Measurements from ENCODE around the gene S100Z. TPM values are rescaled to one million over a fixed set of nuclear protein-coding genes. Genes with fewer than 3 reads are reported as not detected.
"Not testable (repeated sequence)": the region's sequence is repeated elsewhere in the genome, so short reads cannot be mapped to it uniquely, and the experiment has no call there.

The S100Z gene
- total RNA-seq, 2 experiments from 2014 or later = 0.42 to 2.1 TPM

GRCh38 chr5:76920491-76920890 is 70.7 kb downstream of the S100Z start:
- CTCF ChIA-PET = interaction anchor here (0.6 kb wide), 1 partner anchor 1313 kb away, joined by 3 read pairs; no protein-coding TSS in a partner anchor
- DNase-seq (no peak), ATAC-seq (no peak)
- Mint-ChIP-seq H3K27me3 (peaks cover 26% of the 10 kb centered on the region), H3K36me3 (no peaks in the 10 kb centered on the region), H3K4me1 (peaks cover 2% of the 10 kb centered on the region), H3K4me3 (no peak overlapping the region), H3K27ac (no peak overlapping the region), H3K9me3 (ENCODE audit: low read depth) (no peaks in the 10 kb centered on the region)

GRCh38 chr5:76926329-76927105 is 76.7 kb downstream of the S100Z start:
- no peak for DNase-seq
- H3K9me3 Mint-ChIP-seq (ENCODE audit: low read depth) = no peaks in the 10 kb centered on the region
- CTCF ChIA-PET = interaction anchor here (1.0 kb wide), 1 partner anchor 58 kb away, joined by 3 read pairs; no protein-coding TSS in a partner anchor
- no peak for ATAC-seq
- H3K27ac Mint-ChIP-seq = no peak overlapping the region
- H3K27me3 Mint-ChIP-seq = peaks cover 36% of the 10 kb centered on the region
- H3K36me3 Mint-ChIP-seq = no peaks in the 10 kb centered on the region
- no peaks in the 10 kb centered on the region for H3K4me1 Mint-ChIP-seq
- H3K4me3 Mint-ChIP-seq = no peak overlapping the region

- Mint-ChIP-seq H3K27ac (no peak overlapping the region), H3K27me3 (peaks cover 44% of the 10 kb centered on the region), H3K9me3 (ENCODE audit: low read depth) (no peaks in the 10 kb centered on the region), H3K4me1 (no peaks in the 10 kb centered on the region), H3K36me3 (no peaks in the 10 kb centered on the region), H3K4me3 (no peak overlapping the region)
- CTCF ChIA-PET = no interaction called here
- no peak for DNase-seq
- no peak for ATAC-seq
Observed at GRCh38 chr5:76927961-76928360, 78.1 kb downstream of the S100Z start.

DNA sequence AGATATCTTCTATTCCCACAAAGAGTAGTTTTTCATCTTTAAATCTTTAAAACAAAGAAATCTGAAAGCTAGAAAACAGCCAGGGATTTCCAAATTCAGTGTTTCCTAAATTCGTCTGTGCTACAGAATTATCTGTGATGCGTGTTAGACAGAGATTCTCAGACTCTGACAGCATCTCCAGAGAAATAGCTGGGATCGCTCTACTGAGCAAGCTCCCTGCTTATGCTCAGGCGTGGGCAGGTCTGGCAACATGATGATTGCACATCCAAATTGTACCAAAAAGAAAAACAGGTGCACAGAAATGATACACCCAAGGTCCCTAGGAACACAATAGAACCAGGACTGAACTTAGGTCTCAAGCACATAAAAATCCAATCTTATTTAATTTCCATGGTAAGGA is 80.3 kb downstream of the S100Z start:
- Mint-ChIP-seq H3K27me3 (peaks cover 49% of the 10 kb centered on the region), H3K27ac (no peak overlapping the region), H3K4me3 (no peak overlapping the region), H3K36me3 (no peaks in the 10 kb centered on the region), H3K9me3 (ENCODE audit: low read depth) (no peaks in the 10 kb centered on the region), H3K4me1 (no peaks in the 10 kb centered on the region)
- no peak for ATAC-seq
- no peak for DNase-seq
- CTCF ChIA-PET = interaction anchor here (1.1 to 1.4 kb wide), 2 partner anchors 9 to 148 kb away, joined by 3 to 6 read pairs; no protein-coding TSS in a partner anchor

DNA sequence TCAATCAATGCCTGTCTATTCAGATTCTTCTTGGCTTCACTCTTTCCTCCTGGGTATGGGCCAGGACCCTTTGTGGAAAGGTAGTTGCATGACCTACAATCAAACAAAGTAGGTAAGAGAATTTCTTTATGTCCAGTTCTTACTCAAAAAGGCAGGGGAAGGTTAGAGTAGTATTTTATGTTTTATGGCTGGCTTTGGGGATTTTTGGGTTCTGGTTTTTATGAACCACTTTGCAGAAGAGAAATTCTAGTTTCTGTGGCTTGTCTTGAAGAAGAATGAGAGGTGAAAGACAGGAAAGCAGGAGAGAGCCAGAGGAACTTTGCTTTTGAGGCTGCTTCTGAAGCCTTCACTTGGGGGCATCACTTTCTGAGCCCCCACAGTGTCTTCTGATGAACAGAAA is 88.4 kb downstream of the S100Z start:
- ATAC-seq (no peak), DNase-seq (no peak)
- peaks cover 27% of the 10 kb centered on the region for H3K4me1 Mint-ChIP-seq
- H3K36me3 Mint-ChIP-seq = peaks cover 13% of the 10 kb centered on the region
- no peak overlapping the region for H3K4me3 Mint-ChIP-seq
- H3K27ac Mint-ChIP-seq = peak overlapping the region; percentile 13
- peaks cover 3% of the 10 kb centered on the region for H3K9me3 Mint-ChIP-seq (ENCODE audit: low read depth)
- H3K27me3 Mint-ChIP-seq = peaks cover 26% of the 10 kb centered on the region
- CTCF ChIA-PET = interaction anchor here (0.6 kb wide), 1 partner anchor 243 kb away, joined by 3 read pairs; no protein-coding TSS in a partner anchor

DNA sequence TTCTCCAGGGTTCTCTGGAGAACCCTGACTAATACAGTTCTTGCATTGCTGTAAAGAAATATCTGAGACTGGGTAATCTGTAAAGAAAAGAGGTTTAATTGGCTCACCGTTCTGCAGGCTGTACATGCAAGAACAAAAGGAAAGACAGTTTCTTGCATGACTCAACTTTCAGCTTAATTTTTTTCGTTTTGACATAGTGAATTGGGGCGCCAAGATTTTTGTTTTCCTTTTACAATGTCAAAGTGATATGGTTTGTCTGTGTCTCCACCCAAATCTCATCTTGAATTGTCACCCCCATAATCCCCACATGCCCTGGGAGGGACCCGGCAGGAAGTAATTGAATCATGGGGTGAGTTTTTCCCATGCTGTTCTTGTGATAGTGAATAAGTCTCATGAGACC is 91.2 kb downstream of the S100Z start:
- Mint-ChIP-seq H3K4me1 (peaks cover 27% of the 10 kb centered on the region), H3K27ac (no peak overlapping the region), H3K27me3 (peaks cover 31% of the 10 kb centered on the region), H3K4me3 (no peak overlapping the region), H3K36me3 (peaks cover 15% of the 10 kb centered on the region), H3K9me3 (ENCODE audit: low read depth) (peaks cover 3% of the 10 kb centered on the region)
- CTCF ChIA-PET = no interaction called here
- peak; percentile 33 for ATAC-seq
- DNase-seq = no peak

DNA sequence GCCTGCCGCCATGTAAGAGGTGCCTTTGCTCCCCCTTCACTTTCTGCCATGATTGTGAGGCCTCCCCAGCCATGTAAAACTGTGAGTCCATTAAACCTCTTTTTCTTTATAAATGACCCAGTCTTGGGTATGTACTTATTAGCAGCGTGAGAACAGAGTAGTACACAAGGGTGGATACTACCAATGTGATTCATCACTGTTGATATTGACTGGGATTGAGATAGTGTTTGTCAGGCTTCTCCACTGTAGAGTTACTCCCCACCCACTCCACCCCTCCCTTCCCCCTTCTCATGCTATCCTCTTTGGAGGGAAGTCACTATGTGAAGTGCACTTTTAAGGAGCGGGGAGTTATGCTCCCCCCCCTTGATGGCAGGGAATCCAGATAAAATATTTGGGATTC is 91.6 kb downstream of the S100Z start:
- DNase-seq (no peak), ATAC-seq (no peak)
- Mint-ChIP-seq H3K27ac (no peak overlapping the region), H3K9me3 (ENCODE audit: low read depth) (peaks cover 3% of the 10 kb centered on the region), H3K36me3 (peaks cover 15% of the 10 kb centered on the region), H3K4me1 (peaks cover 27% of the 10 kb centered on the region), H3K4me3 (no peak overlapping the region), H3K27me3 (peaks cover 34% of the 10 kb centered on the region)
- CTCF ChIA-PET = no interaction called here

- Mint-ChIP-seq H3K36me3 (peaks cover 15% of the 10 kb centered on the region), H3K4me3 (no peak overlapping the region), H3K4me1 (peaks cover 27% of the 10 kb centered on the region), H3K27ac (no peak overlapping the region), H3K9me3 (ENCODE audit: low read depth) (peaks cover 3% of the 10 kb centered on the region), H3K27me3 (peaks cover 40% of the 10 kb centered on the region)
- CTCF ChIA-PET = no interaction called here
- ATAC-seq (no peak), DNase-seq (no peak)
Observed at GRCh38 chr5:76942581-76942980, 92.8 kb downstream of the S100Z start.

GRCh38 chr5:76943006-76943405 is 93.2 kb downstream of the S100Z start:
- CTCF ChIA-PET = no interaction called here
- peaks cover 23% of the 10 kb centered on the region for H3K4me1 Mint-ChIP-seq
- no peak for ATAC-seq
- DNase-seq = no peak
- H3K4me3 Mint-ChIP-seq = no peak overlapping the region
- H3K27me3 Mint-ChIP-seq = peaks cover 43% of the 10 kb centered on the region
- H3K36me3 Mint-ChIP-seq = peaks cover 14% of the 10 kb centered on the region
- H3K9me3 Mint-ChIP-seq (ENCODE audit: low read depth) = peaks cover 3% of the 10 kb centered on the region
- H3K27ac Mint-ChIP-seq = no peak overlapping the region

DNA sequence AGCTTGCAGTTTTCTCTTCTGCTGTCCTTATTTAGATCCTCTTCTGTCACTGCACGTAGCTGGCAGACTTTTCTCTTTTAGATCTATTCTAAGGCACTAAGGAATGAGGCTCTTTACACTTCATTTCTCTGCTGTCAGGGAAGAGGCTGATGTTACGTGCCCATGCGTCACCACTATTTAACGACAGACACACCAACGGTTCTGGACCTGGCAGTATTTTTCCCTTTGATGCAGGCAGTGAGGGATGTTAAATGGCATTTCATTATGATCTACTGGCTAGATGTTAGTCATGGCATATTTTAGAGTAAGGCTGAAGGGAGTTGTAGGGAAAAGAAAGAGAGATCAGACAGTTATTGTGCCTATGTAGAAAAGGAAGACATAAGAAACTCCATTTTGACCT is 94.8 kb downstream of the S100Z start:
- CTCF ChIA-PET = no interaction called here
- peaks cover 15% of the 10 kb centered on the region for H3K36me3 Mint-ChIP-seq

DNA sequence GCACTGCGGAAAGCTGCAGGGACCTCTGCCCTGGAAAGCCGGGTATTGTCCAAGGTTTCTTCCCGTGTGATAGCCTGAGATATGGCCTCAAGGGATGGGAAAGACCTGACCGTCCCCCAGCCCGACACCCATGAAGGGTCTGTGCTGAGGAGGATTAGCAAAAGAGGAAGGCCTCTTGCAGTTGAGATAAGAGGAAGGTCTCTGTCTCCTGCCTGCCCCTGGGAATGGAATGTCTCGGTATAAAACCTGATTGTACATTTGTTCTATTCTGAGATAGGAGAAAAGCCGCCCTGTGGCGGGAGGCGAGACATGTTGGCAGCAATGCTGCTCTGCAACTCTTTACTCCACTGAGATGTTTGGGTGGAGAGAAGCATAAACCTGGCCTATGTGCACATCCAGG is 95.4 kb downstream of the S100Z start:
- CTCF ChIA-PET; H3K27ac Mint-ChIP-seq; DNase-seq; H3K9me3 Mint-ChIP-seq (ENCODE audit: low read depth); ATAC-seq; H3K4me3 Mint-ChIP-seq: not testable (repeated sequence)
- peaks cover 14% of the 10 kb centered on the region for H3K36me3 Mint-ChIP-seq
- H3K27me3 Mint-ChIP-seq = peaks cover 53% of the 10 kb centered on the region
- peaks cover 13% of the 10 kb centered on the region for H3K4me1 Mint-ChIP-seq

More for the DNA sequence above, 94.8 kb downstream of the S100Z start:
- no peak overlapping the region for H3K27ac Mint-ChIP-seq
- DNase-seq (no peak), ATAC-seq (no peak)
- H3K9me3 Mint-ChIP-seq (ENCODE audit: low read depth) = peaks cover 3% of the 10 kb centered on the region
- H3K4me3 Mint-ChIP-seq = no peak overlapping the region
- H3K27me3 Mint-ChIP-seq = peaks cover 51% of the 10 kb centered on the region
- H3K4me1 Mint-ChIP-seq = peaks cover 15% of the 10 kb centered on the region

DNA sequence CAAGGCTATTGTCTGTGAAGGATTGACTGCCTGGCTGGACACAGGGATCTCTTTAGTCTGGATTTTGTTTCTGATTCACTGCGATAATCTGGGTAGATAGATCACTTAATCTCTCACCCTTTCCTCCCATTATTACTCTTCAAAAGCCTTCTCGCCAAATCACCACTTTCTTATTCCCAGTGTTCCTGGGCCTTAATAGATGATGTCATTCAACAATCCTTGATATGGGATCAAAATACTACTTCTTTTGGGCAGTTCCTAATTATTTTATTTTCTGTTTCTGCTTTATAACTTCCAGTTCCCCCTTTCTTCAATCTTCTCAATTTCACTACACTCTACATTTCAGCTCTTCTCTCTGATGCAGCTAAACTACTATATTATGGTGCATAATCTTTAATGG is 96.3 kb downstream of the S100Z start:
- Mint-ChIP-seq H3K27ac (no peak overlapping the region), H3K27me3 (peaks cover 62% of the 10 kb centered on the region), H3K4me3 (no peak overlapping the region), H3K36me3 (peaks cover 8% of the 10 kb centered on the region), H3K4me1 (peaks cover 7% of the 10 kb centered on the region), H3K9me3 (ENCODE audit: low read depth) (peaks cover 3% of the 10 kb centered on the region)
- CTCF ChIA-PET = interaction anchor here (0.6 kb wide), 1 partner anchor 653 kb away, joined by 4 read pairs; no protein-coding TSS in a partner anchor
- DNase-seq = no peak
- no peak for ATAC-seq

DNA sequence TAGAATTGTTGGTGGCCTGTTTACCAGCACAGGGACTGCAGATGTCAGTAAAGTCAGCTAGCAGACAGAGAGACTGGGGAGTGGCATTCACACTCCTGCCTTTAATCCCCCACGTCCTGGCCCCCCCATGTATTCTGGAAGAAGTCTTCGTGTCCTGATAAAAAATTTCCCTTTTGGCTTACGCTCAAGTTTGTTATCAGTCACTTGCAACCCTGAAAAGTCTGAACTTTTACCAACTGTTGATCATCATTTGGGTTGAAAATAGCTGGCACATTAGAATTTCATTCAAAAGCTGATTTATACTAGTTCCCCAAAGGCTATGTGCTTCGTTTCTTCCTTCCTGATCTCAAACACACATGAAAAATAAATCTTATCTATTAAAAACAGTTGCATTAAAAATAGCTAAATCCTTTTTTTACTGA is 97.3 kb downstream of the S100Z start:
- ATAC-seq = no peak
- H3K27me3 Mint-ChIP-seq = peaks cover 69% of the 10 kb centered on the region
- CTCF ChIA-PET = interaction anchor here (0.6 kb wide), 1 partner anchor 1737 kb away, joined by 3 read pairs; no protein-coding TSS in a partner anchor

More for the DNA sequence above, 97.3 kb downstream of the S100Z start:
- Mint-ChIP-seq H3K9me3 (ENCODE audit: low read depth) (no peaks in the 10 kb centered on the region), H3K4me1 (peaks cover 3% of the 10 kb centered on the region), H3K36me3 (peaks cover 6% of the 10 kb centered on the region), H3K27ac (no peak overlapping the region), H3K4me3 (no peak overlapping the region)
- no peak for DNase-seq
